ENCODE data around the gene ENDOG.

- TF ChIP-seq YY1 (IDR thresholded peaks at IDR 0.05; ENCODE audit: insufficient read depth, insufficient read length) (no peak), ZNF274 (IDR thresholded peaks at IDR 0.05; ENCODE audit: low read depth, low read length) (no peak)
Measured at GRCh38 chr9:128809036-128809599, 9.2 kb upstream of the ENDOG start.
